ENCODE data around the gene CRNN. TPM values are rescaled to one million over a fixed set of nuclear protein-coding genes. Genes with fewer than 3 reads are reported as not detected.

The CRNN gene
- total RNA-seq, result not detected

DNA sequence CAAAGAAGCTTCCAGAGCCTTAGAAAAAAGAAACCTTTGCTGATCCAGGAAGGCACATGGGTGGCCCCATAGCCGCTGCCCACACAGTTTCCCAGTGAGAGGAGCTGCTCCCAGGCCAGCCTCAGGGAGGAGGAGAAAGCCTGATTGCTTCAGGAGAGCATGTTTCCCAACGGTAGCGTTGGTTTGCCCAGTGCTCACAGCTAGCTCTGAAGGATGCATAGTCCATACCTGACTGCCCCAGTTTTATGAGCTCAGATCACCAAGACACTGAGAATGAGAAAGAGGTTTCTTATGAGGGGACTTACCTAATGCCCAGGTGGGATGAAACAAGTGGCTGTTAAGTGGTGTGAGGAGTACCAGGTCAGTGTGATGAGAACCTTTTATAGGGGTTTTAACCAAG is at the start of gene CRNN:
Gene CRNN, minus strand, starts transcription at position 355 of the 400 bp plus-strand sequence. CDS start 2,030 bp downstream, outside the sequence.
- no peaks in the 10 kb centered on the region for H3K9me3 ChIP-seq
- H3K27ac ChIP-seq, result no peak within 1 kb of the TSS
- no peak within 1 kb of the TSS for H3K4me3 ChIP-seq (replicated peaks in 1 of 3)
- intact Hi-C loops (cut with DNase I), result no loop called here
- TF ChIP-seq CTCF (IDR thresholded peaks at IDR 0.05) (no peak), POLR2A (IDR thresholded peaks at IDR 0.05) (no peak)
- H3K4me1 ChIP-seq, result peaks cover 0 to 11% of the 10 kb centered on the region in 2 donors
- 80 to 81% methylated on average over 3 of the region's 3 CpGs for WGBS, 2 donors
- no peaks in the 10 kb centered on the region for H3K27me3 ChIP-seq
- no peak for DNase-seq
- H3K36me3 ChIP-seq, result no peaks in the 10 kb centered on the region

DNA sequence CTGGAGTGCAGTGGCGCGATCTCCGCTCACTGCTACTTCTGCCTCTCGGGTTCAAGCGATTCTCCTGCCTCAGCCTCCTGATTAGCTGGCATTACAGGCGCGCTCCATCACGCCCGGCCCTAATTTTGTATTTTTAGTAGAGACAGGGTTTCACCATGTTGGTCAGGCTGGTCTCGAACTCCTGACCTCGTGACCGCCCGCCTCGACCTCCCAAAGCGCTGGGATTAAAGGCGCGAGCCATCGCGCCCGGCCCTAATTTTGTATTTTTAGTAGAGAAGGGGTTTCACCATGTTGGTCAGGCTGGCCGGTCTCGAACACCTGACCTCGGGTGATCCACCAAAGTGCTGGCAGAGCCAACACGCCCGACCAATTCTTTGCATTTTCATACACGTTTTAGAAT is 48.6 kb upstream of the CRNN start:
- Histone ChIP-seq H3K9me3 (no peaks in the 10 kb centered on the region), H3K36me3 (no peaks in the 10 kb centered on the region), H3K4me1 (no peaks in the 10 kb centered on the region), H3K27me3 (no peaks in the 10 kb centered on the region), H3K4me3 (replicated peaks in 1 of 3) (no peak overlapping the region), H3K27ac (no peak overlapping the region)
- TF ChIP-seq CTCF (IDR thresholded peaks at IDR 0.05) (no peak), POLR2A (IDR thresholded peaks at IDR 0.05) (no peak)
- DNase-seq, result no peak
- 96 to 97% methylated on average over 26 of the region's 26 CpGs for WGBS, 2 donors
- intact Hi-C loops (cut with DNase I), result no loop called here

DNA sequence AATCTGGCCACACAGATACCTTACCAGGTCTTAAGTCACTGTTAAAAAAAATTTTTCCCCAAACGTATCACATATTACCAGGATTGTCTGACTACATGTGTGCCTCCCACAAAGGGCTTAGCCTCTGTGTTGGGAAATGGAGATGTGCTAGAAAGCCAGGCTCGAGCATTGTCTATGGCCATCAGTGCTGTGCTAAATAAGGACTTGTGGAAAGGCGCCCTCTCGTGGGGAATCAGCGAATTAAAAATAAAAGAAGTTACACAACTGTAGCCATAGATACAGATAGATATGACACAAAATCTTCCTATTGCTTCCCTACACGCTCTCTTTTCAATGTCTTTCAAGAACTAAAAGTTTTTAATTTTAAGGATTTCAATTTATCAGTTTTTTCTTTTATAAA is 47.5 kb upstream of the CRNN start:
- H3K4me3 ChIP-seq (replicated peaks in 1 of 3), result no peak overlapping the region
- no peaks in the 10 kb centered on the region for H3K9me3 ChIP-seq
- no peak overlapping the region for H3K27ac ChIP-seq
- peak; percentile 37 to 50 for DNase-seq
- no peaks in the 10 kb centered on the region for H3K27me3 ChIP-seq
- no peaks in the 10 kb centered on the region for H3K4me1 ChIP-seq
- intact Hi-C loops (cut with DNase I), result no loop called here
- TF ChIP-seq POLR2A (IDR thresholded peaks at IDR 0.05) (no peak), CTCF (IDR thresholded peaks at IDR 0.05) (peak; percentile 29 to 64 (median 43))
- no peaks in the 10 kb centered on the region for H3K36me3 ChIP-seq
- WGBS, 2 donors, result 8 to 9% methylated on average over 6 of the region's 6 CpGs

- Histone ChIP-seq H3K27me3 (no peaks in the 10 kb centered on the region), H3K4me3 (replicated peaks in 1 of 3) (no peak overlapping the region), H3K27ac (no peak overlapping the region), H3K36me3 (no peaks in the 10 kb centered on the region), H3K9me3 (no peaks in the 10 kb centered on the region), H3K4me1 (no peaks in the 10 kb centered on the region)
- TF ChIP-seq POLR2A (IDR thresholded peaks at IDR 0.05), result no peak
- no peak for TF ChIP-seq CTCF (IDR thresholded peaks at IDR 0.05)
- DNase-seq, result no peak
- intact Hi-C loops (cut with DNase I), result no loop called here
- 44 to 46% methylated on average over 3 of the region's 3 CpGs for WGBS, 2 donors
Measured at GRCh38 chr1:152460529-152460899, 46.5 kb upstream of the CRNN start.

- 52 to 58% methylated on average over 8 of the region's 8 CpGs for WGBS, 2 donors
- intact Hi-C loops (cut with DNase I), result loop anchor here (5.0 to 10.0 kb wide), 2 partner anchors 278 to 405 kb away; no protein-coding TSS in a partner anchor
- no peaks in the 10 kb centered on the region for H3K36me3 ChIP-seq
- no peaks in the 10 kb centered on the region for H3K27me3 ChIP-seq
- no peak for TF ChIP-seq POLR2A (IDR thresholded peaks at IDR 0.05)
- peak; percentile 14 to 75 (median 42) for TF ChIP-seq CTCF (IDR thresholded peaks at IDR 0.05)
- H3K27ac ChIP-seq, result no peak overlapping the region
- H3K9me3 ChIP-seq, result no peaks in the 10 kb centered on the region
- no peaks in the 10 kb centered on the region for H3K4me1 ChIP-seq
- no peak overlapping the region for H3K4me3 ChIP-seq (replicated peaks in 1 of 3)
- DNase-seq, result peak; percentile 61 to 72
Measured at GRCh38 chr1:152459596-152460528, 45.8 kb upstream of the CRNN start.
